OCI-LY1 (cell line): Measurements from ENCODE around the gene RAPGEF2.

Experiments used
- EZH2 ChIP-seq: fragments of 200-600 bp; sonication (generic), shearing (Covaris generic); IDR thresholded peaks from 2 replicates; pipeline ENCODE4 v1.8.0; 2017; ENCODE audit warnings: borderline replicate concordance, mixed run types, mild to moderate bottlenecking, antibody characterized with exemption, low read length, moderate library complexity, mixed read lengths
- TF ChIP-seq, protein P1 (sequence below): fragments of 200-600 bp; sonication (generic), shearing (Covaris generic); IDR thresholded peaks from 2 replicates; pipeline ENCODE4 v1.5.1; 2017; ENCODE audit warnings: mild to moderate bottlenecking, antibody characterized with exemption, low read length, moderate library complexity, mixed read lengths

DNA sequence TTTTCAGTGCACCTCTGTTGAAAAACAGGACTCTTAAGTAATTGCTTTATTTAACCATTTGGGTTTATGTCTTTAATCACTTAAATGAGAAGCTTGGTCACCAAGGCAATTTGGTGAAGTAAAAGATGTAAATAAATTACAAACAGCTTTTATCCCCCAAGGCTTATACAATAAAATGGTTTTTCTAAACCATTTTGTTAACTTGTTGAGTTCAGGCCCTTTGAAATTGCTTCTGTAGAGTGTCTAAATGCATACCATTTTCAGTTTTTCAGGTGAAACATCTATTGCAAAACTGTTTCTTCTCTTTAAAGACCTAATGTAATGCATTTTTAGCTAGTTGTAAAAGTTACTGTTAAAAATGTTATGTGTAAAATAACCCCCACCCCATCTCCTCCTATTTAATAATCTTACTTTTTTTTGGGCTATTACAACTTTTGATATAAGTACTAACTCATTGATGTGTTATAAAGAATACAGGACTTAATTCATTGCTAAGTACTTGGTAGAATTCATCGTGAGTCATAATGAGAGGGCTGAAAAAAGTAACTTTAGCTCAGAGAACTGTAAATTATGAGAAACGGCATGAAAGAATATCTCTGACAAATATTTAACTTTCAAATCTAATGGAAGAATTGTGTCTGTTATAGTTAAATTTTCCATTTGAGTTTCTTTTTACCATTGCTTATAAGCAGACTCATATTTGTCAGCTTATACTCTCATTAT lies 4.5 kb downstream of the RAPGEF2 start:
- no peak for TF ChIP-seq EZH2
- TF ChIP-seq, protein P1, sequence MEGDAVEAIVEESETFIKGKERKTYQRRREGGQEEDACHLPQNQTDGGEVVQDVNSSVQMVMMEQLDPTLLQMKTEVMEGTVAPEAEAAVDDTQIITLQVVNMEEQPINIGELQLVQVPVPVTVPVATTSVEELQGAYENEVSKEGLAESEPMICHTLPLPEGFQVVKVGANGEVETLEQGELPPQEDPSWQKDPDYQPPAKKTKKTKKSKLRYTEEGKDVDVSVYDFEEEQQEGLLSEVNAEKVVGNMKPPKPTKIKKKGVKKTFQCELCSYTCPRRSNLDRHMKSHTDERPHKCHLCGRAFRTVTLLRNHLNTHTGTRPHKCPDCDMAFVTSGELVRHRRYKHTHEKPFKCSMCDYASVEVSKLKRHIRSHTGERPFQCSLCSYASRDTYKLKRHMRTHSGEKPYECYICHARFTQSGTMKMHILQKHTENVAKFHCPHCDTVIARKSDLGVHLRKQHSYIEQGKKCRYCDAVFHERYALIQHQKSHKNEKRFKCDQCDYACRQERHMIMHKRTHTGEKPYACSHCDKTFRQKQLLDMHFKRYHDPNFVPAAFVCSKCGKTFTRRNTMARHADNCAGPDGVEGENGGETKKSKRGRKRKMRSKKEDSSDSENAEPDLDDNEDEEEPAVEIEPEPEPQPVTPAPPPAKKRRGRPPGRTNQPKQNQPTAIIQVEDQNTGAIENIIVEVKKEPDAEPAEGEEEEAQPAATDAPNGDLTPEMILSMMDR = no peak
